ENCODE results near the gene PARD6B. TPM values are rescaled to one million over a fixed set of nuclear protein-coding genes. Genes with fewer than 3 reads are reported as not detected.
"Not testable (repeated sequence)": the region's sequence is repeated elsewhere in the genome, so short reads cannot be mapped to it uniquely, and the experiment has no call there.

Gene PARD6B
- total RNA-seq, 3 donors from 2014 or later: 16.8 to 35.1 (median 29.2) TPM

DNA sequence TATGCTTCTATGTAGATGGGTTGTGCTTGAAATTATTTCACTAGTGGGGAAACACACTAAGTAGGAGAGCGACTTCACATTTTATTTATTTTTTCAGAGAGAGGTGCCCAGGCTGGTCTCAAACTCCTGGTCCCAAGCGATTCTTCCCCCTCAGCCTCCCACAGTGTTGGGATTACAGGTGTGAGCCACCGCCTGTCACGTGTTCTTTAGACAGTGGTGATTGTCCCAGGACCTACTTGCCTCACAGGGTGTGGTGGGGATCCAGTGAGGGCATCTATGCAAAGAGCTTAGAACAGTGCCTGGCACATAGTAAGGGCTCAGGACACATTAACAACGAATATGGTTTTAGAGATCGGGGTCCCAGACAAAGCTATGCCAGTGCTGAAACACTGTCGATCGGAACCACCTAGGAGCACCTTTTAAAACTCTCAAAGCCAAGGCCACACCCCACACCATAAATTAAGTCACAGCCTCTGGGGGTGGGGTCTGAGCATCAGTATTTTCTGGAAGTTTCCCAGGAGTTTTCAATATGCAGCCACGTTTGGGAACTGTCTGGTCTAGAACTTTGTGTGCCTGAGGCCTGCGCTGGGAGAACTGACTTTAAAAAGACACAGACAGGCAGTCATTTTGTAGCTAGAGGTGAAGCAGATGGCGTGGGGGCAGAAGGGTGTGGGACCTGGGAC, 58.7 kb downstream of the PARD6B start:
- TF ChIP-seq, protein P1, sequence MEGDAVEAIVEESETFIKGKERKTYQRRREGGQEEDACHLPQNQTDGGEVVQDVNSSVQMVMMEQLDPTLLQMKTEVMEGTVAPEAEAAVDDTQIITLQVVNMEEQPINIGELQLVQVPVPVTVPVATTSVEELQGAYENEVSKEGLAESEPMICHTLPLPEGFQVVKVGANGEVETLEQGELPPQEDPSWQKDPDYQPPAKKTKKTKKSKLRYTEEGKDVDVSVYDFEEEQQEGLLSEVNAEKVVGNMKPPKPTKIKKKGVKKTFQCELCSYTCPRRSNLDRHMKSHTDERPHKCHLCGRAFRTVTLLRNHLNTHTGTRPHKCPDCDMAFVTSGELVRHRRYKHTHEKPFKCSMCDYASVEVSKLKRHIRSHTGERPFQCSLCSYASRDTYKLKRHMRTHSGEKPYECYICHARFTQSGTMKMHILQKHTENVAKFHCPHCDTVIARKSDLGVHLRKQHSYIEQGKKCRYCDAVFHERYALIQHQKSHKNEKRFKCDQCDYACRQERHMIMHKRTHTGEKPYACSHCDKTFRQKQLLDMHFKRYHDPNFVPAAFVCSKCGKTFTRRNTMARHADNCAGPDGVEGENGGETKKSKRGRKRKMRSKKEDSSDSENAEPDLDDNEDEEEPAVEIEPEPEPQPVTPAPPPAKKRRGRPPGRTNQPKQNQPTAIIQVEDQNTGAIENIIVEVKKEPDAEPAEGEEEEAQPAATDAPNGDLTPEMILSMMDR (IDR thresholded peaks at IDR 0.05): no peak
- peaks cover 17% of the 10 kb centered on the region for H3K4me1 ChIP-seq (ENCODE audit: low read depth)
- DNase-seq (peak in 1 of 3 donors; percentile 59), ATAC-seq (peak; percentile 28)
- no peak overlapping the region for H3K4me3 ChIP-seq
- intact Hi-C loops (cut with DNase I, micrococcal nuclease): loop anchor here (10.0 kb wide), 1 partner anchor 135 kb away; no protein-coding TSS in a partner anchor
- H3K9me3 ChIP-seq: no peaks in the 10 kb centered on the region
- H3K36me3 ChIP-seq (ENCODE audit: low read depth): no peaks in the 10 kb centered on the region

DNA sequence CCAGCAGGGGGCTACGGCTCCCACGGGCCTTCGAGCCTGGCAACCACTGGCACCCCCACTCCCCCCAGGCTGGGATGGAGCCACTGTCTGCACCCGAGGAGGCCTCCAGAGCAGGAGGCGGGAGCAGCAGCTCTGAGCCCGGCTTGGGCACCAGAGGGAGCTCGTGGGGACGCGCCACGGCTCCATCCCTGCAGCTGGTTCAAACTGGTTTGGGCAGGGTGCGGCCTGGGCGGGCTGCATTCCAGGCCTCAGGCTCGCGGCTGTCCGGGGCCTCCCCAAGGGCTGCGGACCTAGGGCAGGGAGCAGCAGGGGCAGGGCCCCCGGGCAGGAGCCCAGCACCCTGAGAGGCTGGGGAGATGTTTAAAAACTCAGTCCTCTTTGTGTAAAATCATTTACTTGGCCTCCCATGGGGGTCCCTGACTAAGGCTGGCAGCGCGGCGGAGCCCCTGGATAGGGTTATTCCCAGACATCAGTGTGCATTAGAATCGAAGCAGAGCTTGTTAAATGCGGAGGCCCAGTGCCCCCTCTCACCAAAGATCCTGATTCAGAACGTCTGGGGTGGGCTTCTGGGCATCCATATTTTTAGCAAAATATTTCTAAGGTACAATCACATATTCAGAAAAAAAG, 59.4 kb downstream of the PARD6B start:
- TF ChIP-seq, protein P1 (IDR thresholded peaks at IDR 0.05): peak; percentile 83
- no peaks in the 10 kb centered on the region for H3K9me3 ChIP-seq
- no peaks in the 10 kb centered on the region for H3K36me3 ChIP-seq (ENCODE audit: low read depth)
- DNase-seq (peak; percentile 94 to 95 (median 95)), ATAC-seq (peak; percentile 92)
- intact Hi-C loops (cut with DNase I, micrococcal nuclease): loop anchor here (10.0 kb wide), 1 partner anchor 134 kb away; no protein-coding TSS in a partner anchor
- no peak overlapping the region for H3K4me3 ChIP-seq
- H3K4me1 ChIP-seq (ENCODE audit: low read depth): peaks cover 17% of the 10 kb centered on the region

DNA sequence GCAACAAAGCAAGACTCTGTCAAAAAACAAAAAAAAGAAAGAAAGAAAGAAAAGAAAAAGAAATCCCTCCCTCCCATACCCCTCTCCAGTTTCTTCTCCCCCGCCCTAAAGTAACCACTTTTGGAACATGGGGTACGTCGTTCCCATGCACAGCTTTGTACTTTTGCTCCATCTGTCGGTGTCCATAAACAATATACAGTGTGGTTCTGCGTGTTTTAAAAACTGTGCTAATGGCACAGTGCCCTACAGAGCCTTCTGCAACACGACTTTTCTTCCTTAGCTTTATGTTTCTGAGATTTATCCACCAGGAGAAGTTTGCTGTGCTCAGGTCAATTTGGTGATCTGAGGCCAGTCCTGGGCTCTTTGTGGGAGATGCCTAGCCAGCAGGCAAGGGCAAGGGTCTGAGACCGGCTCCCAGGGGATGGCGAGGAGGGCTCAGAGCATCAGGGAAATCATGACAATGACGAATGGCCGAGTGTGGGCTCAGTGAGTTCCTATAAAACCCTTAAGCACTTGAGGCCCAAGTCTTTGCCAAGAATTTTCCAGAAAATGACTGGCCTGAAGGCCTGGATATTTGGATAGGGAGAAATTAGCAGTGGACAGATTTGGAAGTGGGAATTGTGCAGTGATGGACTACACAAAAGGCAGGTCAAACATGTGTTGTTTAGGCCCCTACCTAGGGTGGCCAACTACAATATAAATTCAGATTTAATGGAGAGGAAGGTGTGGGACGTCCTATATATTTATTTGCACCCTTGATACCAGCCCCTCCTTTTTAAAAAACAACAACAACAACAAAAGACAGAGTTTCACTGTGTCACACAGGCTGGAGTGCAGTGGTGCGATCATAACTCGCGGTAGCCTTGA, 61.6 kb downstream of the PARD6B start:
- DNase-seq: no peak
- TF ChIP-seq, protein P1 (IDR thresholded peaks at IDR 0.05): no peak
- Histone ChIP-seq H3K9me3 (no peaks in the 10 kb centered on the region), H3K4me1 (ENCODE audit: low read depth) (peaks cover 17% of the 10 kb centered on the region), H3K36me3 (ENCODE audit: low read depth) (no peaks in the 10 kb centered on the region), H3K4me3 (no peak overlapping the region)
- intact Hi-C loops (cut with DNase I, micrococcal nuclease): loop anchor here (10.0 kb wide), 1 partner anchor 132 kb away; no protein-coding TSS in a partner anchor
- no peak for ATAC-seq

DNA sequence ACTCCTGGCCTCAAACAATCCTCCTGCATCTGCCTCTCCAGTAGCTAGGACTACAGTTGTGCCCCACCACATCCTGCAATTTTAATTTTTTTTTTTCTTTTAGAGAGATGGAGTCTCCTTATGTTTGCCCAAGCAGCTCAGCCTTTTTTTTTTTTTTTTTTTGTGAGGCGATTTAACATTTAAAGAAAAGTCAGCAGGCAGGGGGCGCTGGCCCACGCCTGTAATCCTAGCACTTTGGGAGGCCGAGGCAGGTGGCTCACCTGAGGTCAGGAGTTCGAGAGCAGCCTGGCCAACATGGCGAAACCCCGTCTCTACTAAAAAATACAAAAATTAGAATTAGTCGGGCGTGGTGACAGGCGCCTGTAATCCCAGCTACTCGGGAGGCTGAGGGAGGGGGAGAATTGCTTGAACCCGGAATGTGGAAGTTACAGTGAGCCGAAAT, 62.2 kb downstream of the PARD6B start:
- H3K4me3 ChIP-seq; H3K9me3 ChIP-seq; ATAC-seq; H3K36me3 ChIP-seq (ENCODE audit: low read depth): not testable (repeated sequence)
- TF ChIP-seq, protein P1 (IDR thresholded peaks at IDR 0.05): peak; percentile 11
- DNase-seq: peak in 2 of 3 donors; percentile 59 to 68
- H3K4me1 ChIP-seq (ENCODE audit: low read depth): peaks cover 17% of the 10 kb centered on the region
- intact Hi-C loops (cut with DNase I, micrococcal nuclease): loop anchor here (10.0 kb wide), 1 partner anchor 131 kb away; no protein-coding TSS in a partner anchor

DNA sequence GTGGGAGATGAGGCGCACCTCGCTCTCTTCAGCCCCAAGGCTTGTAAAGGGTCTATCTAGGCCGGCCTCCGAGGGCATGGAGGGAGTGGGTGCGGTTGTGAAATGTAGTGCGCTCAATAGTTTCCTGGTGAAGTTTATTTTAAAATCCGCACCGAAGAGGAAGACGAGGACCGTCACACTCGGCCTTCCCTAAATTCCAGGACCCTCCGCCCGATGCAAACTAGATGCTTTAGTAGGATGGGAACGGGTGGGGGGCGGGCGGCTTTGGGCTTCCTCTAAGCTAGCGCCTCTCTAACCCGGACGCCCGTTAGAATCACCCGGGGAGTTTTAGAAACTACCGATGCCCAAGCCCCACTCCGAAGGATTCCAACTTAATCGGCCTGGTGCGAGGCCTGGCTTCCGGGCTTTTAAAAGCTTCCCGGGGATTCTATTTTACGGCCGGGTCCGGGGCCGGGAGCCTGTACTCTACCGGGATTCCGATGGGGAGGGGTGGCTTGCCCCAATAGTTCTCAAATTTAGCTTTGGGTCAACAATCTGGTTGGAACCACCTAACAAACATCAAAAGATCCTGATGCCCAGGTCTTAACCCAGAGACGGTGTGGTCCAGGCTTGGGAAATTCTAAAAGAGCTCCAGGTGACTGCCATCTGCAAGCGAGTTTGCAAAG, 62.9 kb downstream of the PARD6B start:
- no peak for ATAC-seq
- H3K36me3 ChIP-seq (ENCODE audit: low read depth): no peaks in the 10 kb centered on the region
- intact Hi-C loops (cut with DNase I, micrococcal nuclease): loop anchor here (10.0 kb wide), 1 partner anchor 130 kb away; no protein-coding TSS in a partner anchor
- no peaks in the 10 kb centered on the region for H3K9me3 ChIP-seq
- no peak overlapping the region for H3K4me3 ChIP-seq
- peak in 1 of 3 donors; percentile 50 for DNase-seq
- peaks cover 17% of the 10 kb centered on the region for H3K4me1 ChIP-seq (ENCODE audit: low read depth)
- TF ChIP-seq, protein P1 (IDR thresholded peaks at IDR 0.05): no peak
